Loucy (cell line): ENCODE data around the gene WDHD1.

Experiments used
- H2AFZ ChIP-seq: fragments of 200-600 bp; sonication (generic); 2 replicates; pipeline ENCODE4 v1.6.0; 2016; ENCODE audit warnings: antibody characterized with exemption, mild to moderate bottlenecking, low read length, moderate library complexity
- H3F3A ChIP-seq: fragments of 200-600 bp; 2 replicates; pipeline ENCODE4 v1.6.0; 2016; ENCODE audit warnings: antibody characterized with exemption, low read depth, mild to moderate bottlenecking
- H3K27me3 ChIP-seq: fragments of 200-600 bp; sonication (generic); 2 replicates; pipeline ENCODE4 v1.6.1; 2014; ENCODE audit warnings: low read length, mild to moderate bottlenecking; ENCODE audit not compliant: insufficient read depth, poor library complexity, severe bottlenecking
- H3K36me3 ChIP-seq: fragments of 200-600 bp; sonication (generic); 2 replicates; pipeline ENCODE4 v1.6.1; 2016; ENCODE audit warnings: low read length; ENCODE audit not compliant: insufficient read depth
- H3K4me1 ChIP-seq: fragments of 200-600 bp; sonication (generic); 2 replicates; pipeline ENCODE4 v1.5.1; 2014; ENCODE audit warnings: low read length, mild to moderate bottlenecking; ENCODE audit not compliant: insufficient read depth, poor library complexity, severe bottlenecking
- H3K4me2 ChIP-seq: fragments of 200-600 bp; sonication (generic); 2 replicates; pipeline ENCODE4 v1.6.0; 2014; ENCODE audit warnings: antibody characterized with exemption, low read length, low read depth, mild to moderate bottlenecking; ENCODE audit not compliant: poor library complexity, severe bottlenecking
- H3K4me3 ChIP-seq: fragments of 200-600 bp; sonication (generic); 2 replicates; pipeline ENCODE4 v1.5.1; 2014; ENCODE audit warnings: low read length, mild to moderate bottlenecking, mixed read lengths; ENCODE audit not compliant: poor library complexity, severe bottlenecking
- H3K79me2 ChIP-seq: fragments of 200-600 bp; sonication (generic); 2 replicates; pipeline ENCODE4 v1.6.1; 2014; ENCODE audit warnings: low read length; ENCODE audit not compliant: insufficient read depth
- H3K9ac ChIP-seq: fragments of 200-600 bp; sonication (generic); 2 replicates; pipeline ENCODE4 v1.6.0; 2014; ENCODE audit warnings: mild to moderate bottlenecking, low read depth, low read length, moderate library complexity; ENCODE audit not compliant: poor library complexity, severe bottlenecking
- H3K9me2 ChIP-seq: fragments of 200-600 bp; sonication (generic); replicated peaks from 2 replicates; pipeline ENCODE4 v1.6.1; 2016; ENCODE audit warnings: low read depth, low read length, mixed read lengths
- H3K9me3 ChIP-seq: fragments of 200-600 bp; sonication (generic); 2 replicates; pipeline ENCODE4 v1.6.1; 2014; ENCODE audit warnings: mild to moderate bottlenecking, antibody characterized with exemption, low read length, low read depth; ENCODE audit not compliant: insufficient read depth
- H4K20me1 ChIP-seq: fragments of 200-600 bp; sonication (generic); 2 replicates; pipeline ENCODE4 v1.6.0; 2014; ENCODE audit warnings: antibody characterized with exemption, low read length, mild to moderate bottlenecking; ENCODE audit not compliant: insufficient read depth, poor library complexity, severe bottlenecking
- EZH2phosphoT487 ChIP-seq: fragments of 200-600 bp; IDR thresholded peaks from 2 replicates; pipeline ENCODE4 v1.6.1; 2018; ENCODE audit warnings: antibody characterized with exemption, mild to moderate bottlenecking, moderate library complexity, borderline replicate concordance
- TF ChIP-seq, protein P1 (sequence below): fragments of 200-600 bp; sonication (generic); conservative IDR thresholded peaks from 2 replicates; pipeline ENCODE4 v1.5.1; 2014; ENCODE audit warnings: mild to moderate bottlenecking, antibody characterized with exemption, low read length

The WDHD1 gene

GRCh38 chr14:54976316-54976715, 50.6 kb downstream of the WDHD1 start:
- no peak overlapping the region for H3K4me2 ChIP-seq
- peaks cover 38% of the 10 kb centered on the region; the same call in 1 of the 2 replicates for H3K36me3 ChIP-seq

DNA sequence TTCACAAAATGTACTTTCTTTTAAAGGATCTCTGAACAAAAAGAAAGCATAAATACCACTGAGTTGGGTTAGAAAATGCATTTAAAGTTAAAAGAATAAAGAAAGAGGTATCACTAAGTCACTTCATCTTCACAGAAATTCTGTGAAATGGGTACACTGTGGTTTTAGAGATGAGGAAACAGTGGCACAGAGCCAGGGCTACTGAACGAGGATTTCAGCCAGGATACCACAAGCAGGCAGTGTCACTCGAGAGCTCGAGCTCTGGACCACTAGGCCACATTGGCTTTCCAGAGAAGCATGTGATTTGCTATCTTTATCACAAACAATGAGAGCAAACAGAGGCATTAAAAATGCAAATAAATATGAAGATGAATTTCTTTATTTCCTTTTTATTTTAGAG, 51.0 kb downstream of the WDHD1 start:
- no peak for TF ChIP-seq EZH2phosphoT487
- TF ChIP-seq, protein P1, sequence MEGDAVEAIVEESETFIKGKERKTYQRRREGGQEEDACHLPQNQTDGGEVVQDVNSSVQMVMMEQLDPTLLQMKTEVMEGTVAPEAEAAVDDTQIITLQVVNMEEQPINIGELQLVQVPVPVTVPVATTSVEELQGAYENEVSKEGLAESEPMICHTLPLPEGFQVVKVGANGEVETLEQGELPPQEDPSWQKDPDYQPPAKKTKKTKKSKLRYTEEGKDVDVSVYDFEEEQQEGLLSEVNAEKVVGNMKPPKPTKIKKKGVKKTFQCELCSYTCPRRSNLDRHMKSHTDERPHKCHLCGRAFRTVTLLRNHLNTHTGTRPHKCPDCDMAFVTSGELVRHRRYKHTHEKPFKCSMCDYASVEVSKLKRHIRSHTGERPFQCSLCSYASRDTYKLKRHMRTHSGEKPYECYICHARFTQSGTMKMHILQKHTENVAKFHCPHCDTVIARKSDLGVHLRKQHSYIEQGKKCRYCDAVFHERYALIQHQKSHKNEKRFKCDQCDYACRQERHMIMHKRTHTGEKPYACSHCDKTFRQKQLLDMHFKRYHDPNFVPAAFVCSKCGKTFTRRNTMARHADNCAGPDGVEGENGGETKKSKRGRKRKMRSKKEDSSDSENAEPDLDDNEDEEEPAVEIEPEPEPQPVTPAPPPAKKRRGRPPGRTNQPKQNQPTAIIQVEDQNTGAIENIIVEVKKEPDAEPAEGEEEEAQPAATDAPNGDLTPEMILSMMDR, result no peak
- H3K27me3 ChIP-seq, result no peaks in the 10 kb centered on the region
- no peaks in the 10 kb centered on the region for H3K9me2 ChIP-seq
- no peaks in the 10 kb centered on the region for H3K4me1 ChIP-seq
- H3K4me2 ChIP-seq, result no peak overlapping the region
- no peaks in the 10 kb centered on the region for H3K9me3 ChIP-seq
- no peaks in the 10 kb centered on the region; the same call in 1 of the 2 replicates for H3F3A ChIP-seq
- no peaks in the 10 kb centered on the region for H4K20me1 ChIP-seq
- H2AFZ ChIP-seq, result no peak overlapping the region
- no peaks in the 10 kb centered on the region for H3K79me2 ChIP-seq
- no peak overlapping the region for H3K4me3 ChIP-seq
- peaks cover 36% of the 10 kb centered on the region; the same call in 1 of the 2 replicates for H3K36me3 ChIP-seq
- H3K9ac ChIP-seq, result no peak overlapping the region

More at GRCh38 chr14:54976316-54976715, 50.6 kb downstream of the WDHD1 start:
- TF ChIP-seq EZH2phosphoT487, result no peak
- TF ChIP-seq, protein P1, result no peak
- H3K9me2 ChIP-seq, result no peaks in the 10 kb centered on the region
- no peaks in the 10 kb centered on the region for H3K27me3 ChIP-seq
- H3K4me3 ChIP-seq, result no peak overlapping the region
- H3K79me2 ChIP-seq, result no peaks in the 10 kb centered on the region
- no peaks in the 10 kb centered on the region; the same call in 1 of the 2 replicates for H3F3A ChIP-seq
- no peaks in the 10 kb centered on the region for H3K4me1 ChIP-seq
- no peak overlapping the region for H2AFZ ChIP-seq
- H3K9ac ChIP-seq, result no peak overlapping the region
- no peaks in the 10 kb centered on the region for H3K9me3 ChIP-seq
- H4K20me1 ChIP-seq, result no peaks in the 10 kb centered on the region

GRCh38 chr14:54974788-54975414, 52.0 kb downstream of the WDHD1 start:
- 0 out of 2 replicates have a peak, but pooled peaks cover 2% of the 10 kb centered on the region for H3K79me2 ChIP-seq
- H3K36me3 ChIP-seq, result peaks cover 30% of the 10 kb centered on the region; the same call in 1 of the 2 replicates
- no peak overlapping the region for H3K4me3 ChIP-seq
- TF ChIP-seq, protein P1, result no peak
- no peak for TF ChIP-seq EZH2phosphoT487
- no peak overlapping the region for H3K4me2 ChIP-seq
- no peaks in the 10 kb centered on the region for H3K9me2 ChIP-seq
- H4K20me1 ChIP-seq, result no peaks in the 10 kb centered on the region
- no peak overlapping the region for H2AFZ ChIP-seq
- no peaks in the 10 kb centered on the region; the same call in 1 of the 2 replicates for H3F3A ChIP-seq
- no peaks in the 10 kb centered on the region for H3K4me1 ChIP-seq
- no peaks in the 10 kb centered on the region for H3K9me3 ChIP-seq
- H3K9ac ChIP-seq, result no peak overlapping the region
- no peaks in the 10 kb centered on the region for H3K27me3 ChIP-seq
